Measurements from ENCODE around the gene RGS6. TPM values are rescaled to one million over a fixed set of nuclear protein-coding genes. Genes with fewer than 3 reads are reported as not detected.
A peak's percentile ranks its signal among the peaks of the same experiment; 100 is the strongest.

RGS6 gene
- total and polyA plus RNA-seq, 8 donors = 0.06 to 0.47 (median 0.20) TPM; not detected in 1

DNA sequence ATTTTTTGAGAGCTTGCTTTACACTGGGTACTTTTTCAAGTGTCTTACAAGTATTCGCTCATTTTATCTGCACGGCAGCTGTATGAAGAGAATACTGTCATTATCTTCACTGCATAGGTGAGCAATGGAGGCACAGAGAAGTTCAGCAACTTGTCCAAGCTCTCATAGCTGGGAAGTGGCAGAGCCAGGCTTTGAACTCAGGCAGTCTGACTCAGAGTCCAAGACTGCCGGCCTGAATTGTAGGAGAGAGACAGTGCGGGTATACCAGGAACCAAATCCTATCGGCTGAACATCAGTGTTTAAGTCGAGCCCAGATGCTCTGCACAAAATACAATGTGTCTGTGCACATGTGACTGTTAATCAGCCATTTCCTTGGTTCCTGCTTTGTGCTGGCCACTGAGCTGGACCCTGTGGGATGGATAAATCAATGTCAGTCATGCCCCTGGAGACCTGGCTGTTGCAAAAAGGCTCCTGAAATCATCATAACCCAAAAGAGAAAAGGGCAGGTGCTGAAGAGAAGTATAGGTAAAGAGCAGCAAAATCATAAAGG is 487.1 kb downstream of the RGS6 start:
- intact Hi-C loops (cut with DNase I) = no loop called here
- TF ChIP-seq, protein P1, sequence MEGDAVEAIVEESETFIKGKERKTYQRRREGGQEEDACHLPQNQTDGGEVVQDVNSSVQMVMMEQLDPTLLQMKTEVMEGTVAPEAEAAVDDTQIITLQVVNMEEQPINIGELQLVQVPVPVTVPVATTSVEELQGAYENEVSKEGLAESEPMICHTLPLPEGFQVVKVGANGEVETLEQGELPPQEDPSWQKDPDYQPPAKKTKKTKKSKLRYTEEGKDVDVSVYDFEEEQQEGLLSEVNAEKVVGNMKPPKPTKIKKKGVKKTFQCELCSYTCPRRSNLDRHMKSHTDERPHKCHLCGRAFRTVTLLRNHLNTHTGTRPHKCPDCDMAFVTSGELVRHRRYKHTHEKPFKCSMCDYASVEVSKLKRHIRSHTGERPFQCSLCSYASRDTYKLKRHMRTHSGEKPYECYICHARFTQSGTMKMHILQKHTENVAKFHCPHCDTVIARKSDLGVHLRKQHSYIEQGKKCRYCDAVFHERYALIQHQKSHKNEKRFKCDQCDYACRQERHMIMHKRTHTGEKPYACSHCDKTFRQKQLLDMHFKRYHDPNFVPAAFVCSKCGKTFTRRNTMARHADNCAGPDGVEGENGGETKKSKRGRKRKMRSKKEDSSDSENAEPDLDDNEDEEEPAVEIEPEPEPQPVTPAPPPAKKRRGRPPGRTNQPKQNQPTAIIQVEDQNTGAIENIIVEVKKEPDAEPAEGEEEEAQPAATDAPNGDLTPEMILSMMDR (IDR thresholded peaks at IDR 0.05) = no peak
- ATAC-seq (no peak), FAIRE-seq (no peak), DNase-seq (no peak)
- Histone ChIP-seq H3K27ac (no peak overlapping the region), H3K27me3 (peaks cover 0 to under 1% (median 0%) of the 10 kb centered on the region in 4 donors), H3K36me3 (no peaks in the 10 kb centered on the region), H3K9me3 (no peaks in the 10 kb centered on the region), H3K4me1 (no peaks in the 10 kb centered on the region), H3K4me3 (no peak overlapping the region)
- WGBS, 2 donors = 76 to 80% methylated on average over 6 of the region's 6 CpGs

DNA sequence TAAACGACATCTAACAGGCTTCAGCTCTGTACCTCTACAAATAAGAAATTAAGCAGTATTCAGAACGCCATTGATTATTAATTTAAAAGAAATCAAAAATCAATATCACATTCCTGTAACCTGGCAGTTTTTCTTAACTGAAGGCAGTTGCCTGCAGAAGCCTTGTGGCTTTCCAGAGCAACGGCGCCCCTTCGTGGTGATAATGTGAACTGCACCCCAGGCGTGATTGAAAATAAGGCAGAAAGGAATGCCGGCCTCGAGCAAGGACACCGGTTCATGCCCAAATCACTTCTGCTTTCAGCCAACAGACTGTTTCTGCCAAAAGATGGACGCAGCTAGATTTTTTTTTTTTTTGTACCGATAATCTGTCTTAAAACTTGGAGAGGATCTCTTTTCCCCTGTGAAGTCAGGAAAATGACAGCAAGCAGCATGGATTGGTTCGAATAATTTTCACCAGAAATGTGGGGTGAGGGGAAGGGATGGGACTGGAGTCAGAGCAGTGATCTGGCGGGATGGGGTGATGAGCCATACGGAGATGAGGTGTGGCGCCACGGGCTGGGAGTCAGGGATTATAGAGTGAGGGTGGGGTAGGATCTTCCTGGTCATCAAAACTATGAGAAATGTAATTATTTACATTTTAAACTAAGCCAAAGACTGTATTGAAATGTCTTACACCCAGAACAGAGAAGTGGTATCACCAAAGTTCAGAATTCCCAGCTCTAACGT is 488.7 kb downstream of the RGS6 start:
- peaks cover 0 to 5% (median 0%) of the 10 kb centered on the region in 4 donors for H3K27me3 ChIP-seq
- H3K9me3 ChIP-seq = no peaks in the 10 kb centered on the region
- no peak overlapping the region for H3K4me3 ChIP-seq
- TF ChIP-seq, protein P1 (IDR thresholded peaks at IDR 0.05) = peak; percentile 63 to 83 (median 74)
- DNase-seq (peak in 5 of 6 donors; percentile 22 to 92 (median 60)), ATAC-seq (peak in 3 of 4 donors; percentile 62 to 66 (median 65)), FAIRE-seq (no peak)
- H3K36me3 ChIP-seq = no peaks in the 10 kb centered on the region
- intact Hi-C loops (cut with DNase I) = no loop called here
- 17 to 24% methylated on average over 17 of the region's 17 CpGs for WGBS, 2 donors
- H3K27ac ChIP-seq = no peak overlapping the region
- no peaks in the 10 kb centered on the region for H3K4me1 ChIP-seq

DNA sequence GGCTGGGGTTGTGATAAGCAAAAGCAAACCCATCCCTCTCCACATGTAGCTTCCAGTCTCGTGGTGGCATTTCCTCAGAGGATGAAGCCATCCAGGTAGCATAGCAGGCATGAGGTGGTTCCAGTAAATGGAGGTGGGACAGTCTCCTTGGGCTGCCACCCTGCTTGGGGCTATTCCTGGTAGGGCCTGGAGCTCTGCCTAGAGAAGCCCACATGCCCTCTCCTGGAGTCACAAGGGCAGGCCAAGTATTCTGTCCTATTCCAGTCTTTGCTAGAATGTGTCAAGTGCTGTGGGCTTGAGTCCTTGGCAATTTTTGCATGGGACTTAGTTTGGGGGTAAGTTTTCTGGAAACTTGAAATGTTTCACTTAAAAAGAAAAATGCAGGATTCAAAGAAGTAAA is 491.7 kb downstream of the RGS6 start:
- H3K27me3 ChIP-seq = peaks cover 0 to 5% (median 0%) of the 10 kb centered on the region in 4 donors

DNA sequence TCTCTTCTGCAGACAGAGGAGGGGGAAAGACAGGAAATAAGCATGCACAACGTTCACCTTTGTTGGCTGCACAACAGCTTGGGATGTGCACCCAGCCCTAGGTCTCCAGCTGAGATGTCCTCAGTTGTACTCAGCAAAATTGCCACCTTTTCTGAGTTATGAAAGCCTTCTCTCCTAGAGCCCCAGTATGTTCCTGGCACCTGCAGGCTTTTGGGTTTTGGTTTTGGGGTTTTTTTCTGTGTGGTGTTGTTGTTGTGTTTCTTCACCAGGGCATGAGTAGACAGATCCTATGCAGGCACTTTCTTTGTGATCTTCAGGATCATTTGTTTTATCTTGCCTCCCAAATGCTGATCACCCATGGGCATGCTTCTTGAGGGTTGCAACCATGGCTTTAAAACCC is 498.2 kb downstream of the RGS6 start:
- WGBS, 2 donors = 12 to 15% methylated on average over 1 of the region's 1 CpG
- intact Hi-C loops (cut with DNase I) = no loop called here
- FAIRE-seq (no peak), ATAC-seq (no peak), DNase-seq (no peak)
- Histone ChIP-seq H3K36me3 (no peaks in the 10 kb centered on the region), H3K9me3 (no peaks in the 10 kb centered on the region), H3K27ac (no peak overlapping the region), H3K27me3 (no peaks in the 10 kb centered on the region), H3K4me3 (no peak overlapping the region), H3K4me1 (no peaks in the 10 kb centered on the region)
- TF ChIP-seq, protein P1 (IDR thresholded peaks at IDR 0.05) = no peak

More for the DNA sequence above, 491.7 kb downstream of the RGS6 start:
- no peaks in the 10 kb centered on the region for H3K9me3 ChIP-seq
- TF ChIP-seq, protein P1 (IDR thresholded peaks at IDR 0.05) = no peak
- no peak for FAIRE-seq
- no peaks in the 10 kb centered on the region for H3K4me1 ChIP-seq
- WGBS, 2 donors = 53 to 67% methylated on average over 1 of the region's 1 CpG
- H3K36me3 ChIP-seq = no peaks in the 10 kb centered on the region
- no peak overlapping the region for H3K27ac ChIP-seq
- no peak overlapping the region for H3K4me3 ChIP-seq
- ATAC-seq = no peak
- intact Hi-C loops (cut with DNase I) = no loop called here
- DNase-seq = no peak

DNA sequence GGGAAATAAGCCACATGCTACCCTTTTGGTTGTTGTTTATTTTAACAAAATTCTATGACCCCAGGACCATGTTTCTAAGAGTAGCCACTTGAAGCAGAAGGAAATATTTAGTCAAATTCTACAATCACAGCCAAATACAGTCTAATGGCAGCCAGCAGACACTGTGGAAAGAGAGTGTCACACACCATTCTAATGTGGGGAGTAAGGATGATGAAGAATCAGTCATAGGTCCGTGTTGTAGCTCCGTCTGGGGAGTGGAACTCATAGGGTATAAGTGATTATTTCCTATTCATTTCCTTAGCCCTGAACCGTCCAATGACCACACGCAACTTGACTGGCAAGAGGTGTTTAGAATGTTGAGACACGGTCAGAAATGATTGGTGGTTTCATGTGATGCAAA is 500.5 kb downstream of the RGS6 start:
- Histone ChIP-seq H3K4me1 (no peaks in the 10 kb centered on the region), H3K27ac (no peak overlapping the region), H3K27me3 (no peaks in the 10 kb centered on the region), H3K9me3 (no peaks in the 10 kb centered on the region), H3K4me3 (no peak overlapping the region), H3K36me3 (no peaks in the 10 kb centered on the region)
- FAIRE-seq (no peak), ATAC-seq (no peak), DNase-seq (no peak)
- intact Hi-C loops (cut with DNase I) = no loop called here
- 58 to 62% methylated on average over 5 of the region's 5 CpGs for WGBS, 2 donors
- TF ChIP-seq, protein P1 (IDR thresholded peaks at IDR 0.05) = no peak

All from pancreas (tissue), 10 donors.